Panc1 (cell line): ENCODE measurements around the gene MACROD2. TPM values are rescaled to one million over a fixed set of nuclear protein-coding genes. Genes with fewer than 3 reads are reported as not detected.

Experiments
- ATAC-seq: fragments of 200-7000 bp; cut with Tn5 transposase; 2 replicates; pipeline ENCODE4 v1.9.1; 2020; ENCODE audit warnings: mild to moderate bottlenecking, moderate library complexity
- BruUV-seq: library from RNA; stranded (reverse); fragments of 400-500 nt; replicated peaks from 2 replicates; lab custom pipeline; 2021; lab: Mats Ljungman, UMichigan
- CTCF ChIA-PET: fragments of 300-600 bp; sonication (Branson Sonifier 250); formaldehyde crosslinking; loops from one replicate; lab custom pipeline; 2022; ENCODE audit warnings: antibody characterized with exemption; lab: Charles Lee
- POLR2A ChIA-PET: fragments of 300-600 bp; sonication (Branson Sonifier 250); formaldehyde crosslinking; loops from one replicate; lab custom pipeline; 2022; ENCODE audit warnings: antibody characterized with exemption; lab: Charles Lee
- DNase-seq: peaks from one replicate; pipeline ENCODE4 v3.0.0-alpha.2; 2010; ENCODE audit warnings: low read depth, low spot score
- H3K27ac ChIP-seq: 2 replicates; pipeline ENCODE4 v1.5.1; 2011; ENCODE audit warnings: mild to moderate bottlenecking, low read length, inconsistent platforms
- H3K27me3 ChIP-seq: fragments of 200-500 bp; sonication (Bioruptor generic); 2 replicates; pipeline ENCODE4 v1.6.0; 2014; ENCODE audit warnings: low read length, inconsistent platforms; ENCODE audit not compliant: control insufficient read depth, insufficient read depth
- H3K36me3 ChIP-seq: fragments of 200-500 bp; sonication (Bioruptor generic); 2 replicates; pipeline ENCODE4 v1.5.1; 2014; ENCODE audit warnings: inconsistent platforms, mild to moderate bottlenecking, low read length, moderate library complexity; ENCODE audit not compliant: control insufficient read depth, insufficient read depth
- H3K4me1 ChIP-seq: 2 replicates; pipeline ENCODE4 v1.5.1; 2011; ENCODE audit warnings: inconsistent platforms, mild to moderate bottlenecking, low read length, moderate library complexity; ENCODE audit not compliant: control insufficient read depth, insufficient read depth
- H3K4me3 ChIP-seq, 2 experiments: 2 replicates each; pipeline ENCODE4 v1.5.1; 2011 to 2012; ENCODE audit warnings: low read depth in 2 of 2, low read length in 2 of 2, mild to moderate bottlenecking in 2 of 2, inconsistent platforms in 1 of 2, moderate library complexity in 1 of 2
- H3K9me3 ChIP-seq: fragments of 200-500 bp; sonication (Bioruptor generic); 2 replicates; pipeline ENCODE4 v1.5.1; 2014; ENCODE audit warnings: low read depth, mild to moderate bottlenecking, inconsistent platforms, low read length, moderate library complexity; ENCODE audit not compliant: control insufficient read depth, insufficient read depth
- CTCF ChIP-seq: fragments of 450-650 bp; IDR thresholded peaks from 2 replicates; pipeline ENCODE4 v1.5.1; 2017; ENCODE audit warnings: mild to moderate bottlenecking
- POLR2AphosphoS5 ChIP-seq: IDR thresholded peaks from 2 replicates; pipeline ENCODE4 v1.6.1; 2012; ENCODE audit warnings: mild to moderate bottlenecking, low read depth, low read length, moderate library complexity
- REST ChIP-seq, 2 experiments: IDR thresholded peaks; 2 replicates each; pipeline ENCODE4 v1.6.1; 2011 to 2012; ENCODE audit warnings: low read depth in 2 of 2, control low read depth in 1 of 2, low read length in 1 of 2, mild to moderate bottlenecking in 1 of 2, moderate library complexity in 1 of 2; ENCODE audit not compliant: insufficient read depth in 1 of 2
- SIN3A ChIP-seq: IDR thresholded peaks from 2 replicates; pipeline ENCODE4 v1.6.1; 2012; ENCODE audit warnings: low read depth, mild to moderate bottlenecking, low read length, moderate library complexity, borderline replicate concordance; ENCODE audit not compliant: insufficient read depth
- TCF7L2 ChIP-seq: IDR thresholded peaks from 2 replicates; pipeline ENCODE4 v1.6.1; 2011; ENCODE audit warnings: mild to moderate bottlenecking, low read depth, low read length, inconsistent platforms
- in situ Hi-C: cut with HindIII; loops from 2 replicates; pipeline ENCODE4 v1.10.0; 2016; ENCODE audit warnings: low sequenced_read_pairs, low pct_unique_long_range_greater_than_20kb
- intact Hi-C: fragments of 100-400 bp; cut with micrococcal nuclease; formaldehyde crosslinking; loops from one replicate; pipeline ENCODE4 v1.10.0; 2022; ENCODE audit not compliant: unreplicated experiment
- total RNA-seq: library from RNA; stranded (reverse); gene quantifications from one replicate; pipeline ENCODE4 v1.2.1, GENCODE V29; 2021; ENCODE audit not compliant: unreplicated experiment

Gene MACROD2
- total RNA-seq, 1 experiment from 2014 or later = 1.2 TPM

GRCh38 chr20:14691994-14692393, 696.7 kb downstream of the MACROD2 start:
- Histone ChIP-seq H3K36me3 (no peaks in the 10 kb centered on the region), H3K9me3 (no peaks in the 10 kb centered on the region), H3K4me1 (no peaks in the 10 kb centered on the region), H3K27ac (no peak overlapping the region), H3K27me3 (no peaks in the 10 kb centered on the region), H3K4me3 (no peak overlapping the region)
- POLR2A ChIA-PET = no interaction called here
- in situ Hi-C loops (no loop called here), intact Hi-C loops (no loop called here)
- BruUV-seq = no TSS peak
- ATAC-seq = no peak
- no peak for DNase-seq
- TF ChIP-seq CTCF = no peak
- TF ChIP-seq REST (IDR thresholded peaks at IDR 0.05; ENCODE audit: insufficient read depth in 1 of 2, low read depth in 2 of 2, low read length in 1 of 2) = no peak
- no peak for TF ChIP-seq SIN3A
- TF ChIP-seq POLR2AphosphoS5 = no peak
- no peak for TF ChIP-seq TCF7L2
- CTCF ChIA-PET = no interaction called here

- in situ Hi-C loops (no loop called here), intact Hi-C loops (no loop called here)
- ChIA-PET POLR2A (no interaction called here), CTCF (no interaction called here)
- no peaks in the 10 kb centered on the region for H3K27me3 ChIP-seq
- no peak overlapping the region for H3K27ac ChIP-seq
- ATAC-seq (no peak), DNase-seq (no peak)
- no TSS peak for BruUV-seq
- no peaks in the 10 kb centered on the region for H3K9me3 ChIP-seq
- no peaks in the 10 kb centered on the region for H3K36me3 ChIP-seq
- no peak for TF ChIP-seq SIN3A
- no peak overlapping the region for H3K4me3 ChIP-seq
- H3K4me1 ChIP-seq = no peaks in the 10 kb centered on the region
Measured at GRCh38 chr20:14696478-14696877, 701.2 kb downstream of the MACROD2 start.

GRCh38 chr20:14696937-14697336, 701.6 kb downstream of the MACROD2 start:
- Histone ChIP-seq H3K4me1 (no peaks in the 10 kb centered on the region), H3K9me3 (no peaks in the 10 kb centered on the region), H3K36me3 (no peaks in the 10 kb centered on the region), H3K4me3 (no peak overlapping the region), H3K27me3 (no peaks in the 10 kb centered on the region), H3K27ac (no peak overlapping the region)
- ATAC-seq = no peak
- intact Hi-C loops = no loop called here
- in situ Hi-C loops = no loop called here
- no TSS peak for BruUV-seq
- DNase-seq = no peak
- POLR2A ChIA-PET = no interaction called here
- CTCF ChIA-PET = no interaction called here
- TF ChIP-seq CTCF (no peak), TCF7L2 (no peak), POLR2AphosphoS5 (no peak), SIN3A (no peak), REST (IDR thresholded peaks at IDR 0.05; ENCODE audit: insufficient read depth in 1 of 2, low read depth in 2 of 2, low read length in 1 of 2) (no peak)
